DMS153 treated with DMSO at 0.1 percent for 48 hours (cell line): ENCODE data around the gene FOXM1.

ENCODE experiments used
- DNase-seq: peaks from one replicate; lab custom pipeline; 2025; ENCODE audit not compliant: unreplicated experiment; lab: John Stamatoyannopoulos, UW

The FOXM1 gene

DNA sequence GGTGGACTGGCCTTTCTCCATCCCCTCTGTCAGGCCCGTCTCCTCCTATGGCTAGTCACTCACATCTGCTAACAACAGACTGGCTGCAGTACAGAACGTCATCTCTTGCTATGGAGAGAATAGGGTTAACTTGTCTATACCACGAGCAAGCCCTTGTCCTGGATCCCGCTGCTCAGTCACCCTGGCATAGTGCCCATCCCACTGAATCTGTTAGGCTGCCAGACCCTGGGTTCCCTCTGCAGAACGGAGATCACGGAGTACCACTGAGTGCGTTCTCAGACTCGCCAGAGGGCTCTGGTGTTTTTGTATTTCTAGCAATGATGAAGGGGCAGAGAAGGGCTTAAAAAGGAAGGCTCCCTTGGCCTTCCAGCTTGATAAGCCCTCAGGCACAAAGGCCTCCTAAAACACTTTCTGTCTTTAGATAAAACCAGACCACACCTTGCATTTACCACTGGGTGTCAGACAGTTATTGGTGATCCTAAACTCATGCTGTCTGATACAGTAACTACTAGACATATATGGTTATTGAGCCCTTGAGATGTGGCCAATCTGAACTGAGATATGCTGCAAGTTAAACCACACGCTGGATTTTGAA lies 35.8 kb downstream of the FOXM1 start:
- no peak for DNase-seq

DNA sequence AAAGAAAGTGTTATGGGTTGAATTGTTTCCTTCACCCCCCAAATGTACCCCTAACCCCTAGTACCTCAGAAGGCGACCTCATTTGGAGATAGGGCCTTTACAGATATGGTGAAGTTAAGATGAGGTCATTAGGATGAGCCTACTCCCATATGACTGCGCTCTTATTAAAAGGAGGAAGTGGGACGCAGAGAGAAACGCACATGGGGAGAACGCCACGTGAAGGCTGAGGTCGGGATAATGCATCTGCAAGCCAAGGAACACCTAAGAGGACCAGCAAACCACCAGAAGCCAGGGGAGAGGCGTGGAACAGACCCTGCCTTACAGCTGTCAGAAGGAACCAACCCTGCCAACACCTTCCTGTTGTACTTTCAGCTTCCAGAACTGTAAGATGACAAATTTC lies 40.4 kb downstream of the FOXM1 start:
- no peak for DNase-seq

DNA sequence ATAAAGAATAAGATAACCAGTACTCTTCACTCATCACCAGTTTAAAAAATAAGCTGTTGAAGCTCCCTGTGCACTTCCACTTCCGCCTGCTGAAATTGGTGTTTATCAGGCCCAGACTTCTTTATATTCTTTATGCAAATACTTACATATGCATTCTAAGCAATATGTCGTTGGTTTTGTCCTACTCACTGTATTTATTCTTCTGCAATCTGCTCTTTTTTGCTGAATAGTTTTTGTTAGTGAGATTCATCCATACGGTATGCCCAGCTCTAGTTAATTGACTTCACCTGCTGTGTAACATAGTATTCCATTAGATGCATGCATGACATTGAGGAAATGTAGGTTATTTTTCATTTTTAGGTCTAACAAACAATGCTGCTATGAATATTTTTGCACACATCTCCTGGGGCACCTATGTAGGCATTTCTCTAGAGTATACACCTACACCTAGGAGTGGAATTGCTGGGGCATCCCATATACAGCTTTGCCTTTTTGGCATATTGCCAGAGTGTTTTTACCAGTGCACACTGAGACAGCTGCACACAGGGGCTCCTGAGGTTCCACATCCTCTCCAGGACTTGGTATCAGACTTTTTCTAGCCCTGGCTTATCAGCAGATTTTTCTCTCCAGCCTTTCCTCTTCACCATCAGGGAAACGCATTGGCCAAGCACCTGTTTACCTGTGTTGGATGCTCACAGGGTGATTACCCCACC lies 41.1 kb downstream of the FOXM1 start:
- DNase-seq, result no peak

DNA sequence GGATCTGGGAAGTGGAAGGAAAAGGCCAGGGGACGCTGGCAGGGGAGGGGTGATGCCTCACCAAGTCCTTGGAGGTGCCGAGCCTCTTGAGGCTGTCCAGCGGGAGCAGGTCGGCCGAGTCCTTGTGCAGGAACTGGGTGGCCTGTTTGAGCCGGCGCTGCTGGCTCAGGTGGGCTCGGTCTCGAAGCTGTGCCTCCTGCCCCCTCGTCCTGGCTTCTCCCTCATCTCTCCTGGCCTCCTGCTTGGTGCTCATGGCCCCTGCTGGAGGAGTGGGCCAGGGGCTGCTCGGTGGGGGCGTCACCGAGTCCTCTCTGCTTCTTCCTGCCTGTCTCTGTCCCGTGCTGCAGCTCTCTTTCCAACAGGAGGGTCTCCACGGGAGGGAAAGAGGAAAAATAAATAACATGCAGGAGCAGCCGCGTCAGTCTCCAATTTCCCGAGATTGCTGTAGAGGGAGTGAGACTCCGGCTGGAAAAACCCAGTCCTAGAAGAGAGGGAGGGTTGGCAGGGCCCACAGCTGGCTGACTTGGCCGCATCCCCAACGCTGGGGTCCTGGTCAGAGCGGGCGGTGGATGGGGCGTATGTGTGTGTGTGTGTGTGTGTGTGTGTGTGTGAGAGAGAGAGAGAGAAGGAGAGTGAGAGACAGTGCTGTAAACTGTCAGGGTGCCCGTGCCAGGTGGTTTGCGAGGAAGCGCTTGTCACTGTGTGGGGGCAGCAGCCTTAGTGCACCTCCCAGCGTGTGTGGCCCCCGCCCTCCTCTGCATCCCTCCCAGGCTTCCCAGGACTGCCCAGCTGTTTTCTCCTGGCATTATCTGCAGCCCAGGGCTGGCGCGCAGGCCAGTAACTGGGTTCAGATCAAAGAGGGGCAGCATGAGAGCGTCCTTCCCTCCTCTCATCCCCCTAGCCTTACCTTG lies 42.1 kb downstream of the FOXM1 start, which contains the start of gene NRIP2:
TSS of gene NRIP2 (minus strand) at position 455 of the 911 bp plus-strand sequence. CDS start at position 403, 52 bp downstream.
- no peak for DNase-seq

DNA sequence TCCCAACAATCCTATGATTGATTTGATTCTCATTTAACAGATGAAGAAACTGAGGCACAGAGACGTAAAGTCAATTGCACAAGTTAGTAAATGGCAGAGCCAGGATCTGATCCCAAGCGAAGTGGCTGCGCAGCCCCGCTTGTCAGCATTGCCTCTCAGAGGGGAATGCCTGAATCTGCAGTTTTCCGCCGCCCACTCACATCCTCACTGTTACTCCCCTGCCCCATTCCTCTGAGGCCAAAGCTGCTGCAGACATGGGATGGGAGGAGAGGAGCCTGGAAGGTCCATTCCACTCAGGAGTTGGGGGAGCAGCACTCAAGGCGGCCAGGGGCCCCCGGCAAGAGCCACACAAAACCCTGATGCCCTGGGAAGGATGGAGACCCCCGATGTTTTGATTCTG lies 43.2 kb downstream of the FOXM1 start:
- no peak for DNase-seq

DNA sequence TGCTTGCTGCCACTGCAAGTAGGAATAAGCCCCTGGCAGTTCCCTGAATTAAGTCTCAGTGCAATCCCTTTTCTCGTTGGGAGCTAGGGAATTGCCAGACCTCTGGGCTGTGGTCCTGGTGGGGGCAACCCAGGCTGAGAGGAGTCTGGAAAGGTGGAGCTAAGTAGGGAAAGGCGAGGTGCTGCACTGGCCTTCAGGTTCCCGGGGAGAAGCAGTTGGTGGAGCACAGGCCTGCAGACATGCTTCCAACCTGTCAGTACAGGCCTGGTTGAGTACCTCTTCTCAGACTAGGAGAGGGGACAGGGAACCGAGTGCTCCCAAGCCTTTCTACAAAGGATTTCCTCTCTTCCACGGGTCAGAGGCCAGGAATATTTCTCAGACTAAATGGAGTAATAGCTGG lies 43.6 kb downstream of the FOXM1 start:
- DNase-seq, result no peak

DNA sequence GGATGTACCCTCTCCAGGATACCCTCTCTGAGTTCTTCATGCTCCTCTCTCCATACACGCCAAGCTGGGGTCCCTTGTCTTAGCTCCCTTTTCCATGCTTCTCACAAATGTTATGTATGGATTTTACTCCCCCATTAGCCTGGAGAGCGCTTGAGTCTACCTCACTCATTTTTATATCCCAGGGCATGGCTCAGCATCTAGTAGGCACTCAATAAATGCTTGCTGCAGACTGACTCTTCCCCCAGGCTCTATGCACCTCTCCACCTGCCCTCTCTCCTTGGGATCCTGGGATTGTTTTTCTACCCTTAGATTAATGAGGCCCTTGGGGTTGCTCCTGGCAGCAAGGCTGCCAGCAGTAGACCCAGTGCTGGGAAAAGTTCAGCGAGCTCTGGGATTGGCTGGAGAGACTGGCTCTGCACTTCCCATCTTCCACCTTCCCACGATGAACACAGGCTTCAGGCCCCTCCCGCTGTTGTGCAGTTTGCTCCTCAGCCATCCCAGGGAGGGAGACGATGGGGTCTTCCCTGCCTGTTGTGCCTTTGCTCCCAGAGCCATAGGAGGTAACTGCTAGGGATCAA lies 44.3 kb downstream of the FOXM1 start:
- peak; percentile 21 for DNase-seq

DNA sequence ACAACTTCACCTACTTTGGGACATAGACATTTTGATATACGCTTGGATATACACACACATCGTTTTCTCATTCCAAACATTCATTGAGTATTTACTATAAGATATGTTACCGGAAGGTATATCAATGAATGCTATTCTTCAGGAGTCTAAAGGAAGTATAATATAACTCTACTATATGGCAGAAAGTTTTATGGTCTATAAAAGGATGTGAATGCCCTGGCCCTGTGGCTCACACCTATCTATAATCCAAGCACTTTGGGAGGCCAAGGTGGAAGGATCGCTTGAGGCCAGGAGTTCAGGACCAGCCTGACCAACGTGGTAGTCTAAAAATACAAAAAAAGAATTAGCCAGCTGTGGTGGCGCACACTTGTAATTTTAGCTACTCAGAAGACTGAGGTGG lies 47.7 kb downstream of the FOXM1 start:
- no peak for DNase-seq

DNA sequence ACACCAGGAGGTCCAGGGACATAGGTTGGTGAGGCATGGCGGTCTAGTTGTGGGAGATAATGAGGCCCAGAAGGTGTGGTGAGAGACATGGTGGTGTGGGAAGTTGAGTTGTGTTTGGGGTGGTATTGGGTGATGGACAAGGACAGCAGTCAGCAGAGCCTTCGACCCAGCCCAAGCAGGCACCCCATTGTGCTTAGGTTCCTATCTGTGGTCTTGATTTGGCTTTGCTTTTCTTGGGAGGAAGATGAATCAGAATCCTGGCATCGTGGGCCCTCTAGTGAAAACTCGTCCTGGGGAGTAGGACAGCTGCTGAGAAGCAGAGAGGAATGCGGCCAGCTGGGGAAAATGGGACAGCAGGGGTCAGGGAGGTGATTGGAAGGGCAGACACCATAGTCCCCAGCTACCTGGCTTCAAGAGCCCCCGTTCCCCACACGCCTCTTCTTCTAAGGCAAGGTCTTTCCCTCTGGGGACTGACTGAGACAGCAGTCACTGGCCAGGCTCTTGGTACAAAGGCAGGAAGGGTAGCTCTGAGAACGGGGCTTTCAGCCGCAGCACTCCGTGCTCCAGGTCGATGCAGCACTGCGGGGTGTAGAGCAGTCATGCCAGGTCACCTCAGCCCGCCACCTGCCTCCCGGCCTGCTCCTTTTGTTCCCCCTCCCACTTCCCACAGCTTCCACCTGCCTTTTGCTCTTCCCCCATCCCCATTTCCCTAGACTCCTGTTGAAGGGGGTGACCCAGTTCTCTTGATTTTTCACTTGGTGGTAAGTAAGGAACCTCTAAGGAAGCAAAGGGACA lies 50.1 kb downstream of the FOXM1 start:
- no peak for DNase-seq

DNA sequence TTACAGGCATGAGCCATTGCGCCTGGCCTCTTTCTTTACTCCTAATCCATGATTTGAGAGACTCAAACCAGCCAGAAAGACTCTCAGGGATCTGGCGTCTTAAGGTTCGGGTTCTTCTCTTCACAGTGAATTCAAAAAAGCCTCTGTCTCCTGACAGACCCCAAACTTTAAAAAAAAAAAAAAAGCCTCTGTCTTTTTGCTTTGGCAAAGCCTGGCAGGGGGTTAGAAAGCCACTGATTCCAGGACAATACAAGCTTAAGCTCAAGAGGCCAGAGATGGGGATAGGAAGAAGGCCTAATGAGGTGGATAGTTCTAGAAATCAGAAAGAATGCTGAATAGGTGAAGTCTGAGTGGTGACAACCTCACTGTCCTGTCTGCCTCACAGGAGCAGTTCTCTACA lies 50.9 kb downstream of the FOXM1 start:
- DNase-seq, result no peak

DNA sequence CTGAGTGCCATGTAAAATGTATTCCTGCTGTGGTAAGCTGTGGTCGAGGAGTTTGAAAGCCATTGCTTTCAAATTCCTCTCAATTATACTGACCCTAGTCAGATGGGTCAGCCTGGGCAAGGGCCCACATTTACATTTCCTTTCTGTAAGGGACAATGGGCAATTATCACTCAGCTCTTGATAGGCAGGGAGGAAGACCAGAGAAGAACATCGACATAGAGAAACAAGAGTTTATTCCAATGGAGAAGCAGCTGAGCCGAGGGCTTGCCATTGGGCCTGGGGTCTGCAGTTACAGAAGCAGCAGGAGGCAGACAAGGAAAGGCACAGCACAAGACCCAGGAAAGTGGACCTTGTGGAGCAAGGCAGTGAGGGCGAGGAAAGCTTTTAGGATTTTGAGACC lies 51.8 kb downstream of the FOXM1 start:
- DNase-seq, result no peak

DNA sequence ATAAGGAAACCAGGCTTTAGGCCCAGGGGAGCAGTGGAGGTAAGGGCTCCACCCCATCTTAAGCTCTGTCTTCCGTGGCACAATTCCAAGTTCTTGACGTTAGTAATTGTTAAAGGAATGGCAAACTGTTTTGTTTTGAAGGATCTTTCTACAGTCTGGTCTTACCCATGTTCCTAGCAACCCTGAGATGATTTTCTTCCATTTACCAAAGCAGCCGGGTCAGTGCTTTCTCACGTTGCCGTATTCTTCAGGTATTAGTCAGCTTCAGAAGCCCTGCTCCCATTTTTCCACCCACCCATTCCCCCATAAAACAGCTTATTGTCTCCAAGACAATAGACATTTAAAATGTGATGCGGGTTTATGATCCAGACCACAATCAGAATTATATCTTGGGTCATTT lies 52.4 kb downstream of the FOXM1 start:
- no peak for DNase-seq

DNA sequence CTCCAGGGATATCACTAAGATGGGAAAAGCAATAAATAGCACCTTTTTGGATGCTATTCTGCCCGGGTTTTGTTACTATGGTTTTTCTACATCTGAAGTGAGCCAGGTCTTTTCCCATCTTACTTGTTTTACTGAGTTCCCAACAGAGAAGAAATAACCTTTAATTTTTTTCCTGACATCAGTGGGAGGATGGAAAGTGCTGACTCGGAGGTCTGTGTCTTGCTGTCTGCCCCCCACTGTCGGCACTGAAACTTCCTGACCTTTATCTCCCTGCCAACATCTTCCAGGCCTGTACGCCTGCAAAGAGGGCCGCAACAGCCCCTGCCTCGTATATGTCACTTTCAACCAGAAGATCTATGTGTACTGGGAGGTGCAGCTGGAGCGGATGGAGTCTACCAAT lies 53.5 kb downstream of the FOXM1 start:
- no peak for DNase-seq

DNA sequence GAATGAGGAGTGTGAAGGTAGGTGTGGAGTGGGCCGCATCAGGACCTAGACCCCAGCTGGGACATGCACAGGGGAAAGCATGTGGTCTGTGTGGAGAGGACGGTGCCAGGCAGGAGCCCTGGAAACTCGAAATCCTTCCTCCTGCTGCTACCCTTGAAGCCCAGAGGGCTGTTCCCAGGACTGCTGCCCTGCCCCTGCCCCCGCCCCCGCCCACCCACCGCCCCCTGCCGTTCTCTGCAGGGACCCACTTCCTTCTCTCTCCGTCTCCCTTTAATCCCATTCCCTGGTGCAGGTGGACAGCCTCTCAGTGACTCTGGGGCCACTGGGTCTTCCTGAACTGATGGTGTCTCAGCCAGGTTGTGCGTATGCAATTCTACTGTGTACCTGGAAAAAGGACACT lies 56.5 kb downstream of the FOXM1 start:
- no peak for DNase-seq

DNA sequence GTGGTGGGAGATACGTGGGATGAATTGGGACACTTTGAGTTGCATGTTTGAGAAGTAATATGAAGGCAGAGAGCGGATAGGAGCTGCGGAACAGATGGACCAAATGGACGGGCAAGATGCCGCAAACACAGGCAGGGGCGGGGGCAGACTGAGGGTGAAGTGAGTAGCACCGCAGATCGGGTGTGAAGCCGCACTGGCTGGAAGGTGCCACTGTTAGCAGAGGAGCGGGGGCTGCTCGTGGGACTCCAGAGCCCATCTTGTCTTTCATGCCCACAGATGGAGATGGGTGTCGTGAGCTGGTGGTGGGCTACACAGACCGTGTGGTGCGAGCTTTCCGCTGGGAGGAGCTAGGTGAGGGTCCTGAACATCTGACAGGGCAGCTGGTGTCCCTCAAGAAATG lies 57.2 kb downstream of the FOXM1 start:
- DNase-seq, result no peak

DNA sequence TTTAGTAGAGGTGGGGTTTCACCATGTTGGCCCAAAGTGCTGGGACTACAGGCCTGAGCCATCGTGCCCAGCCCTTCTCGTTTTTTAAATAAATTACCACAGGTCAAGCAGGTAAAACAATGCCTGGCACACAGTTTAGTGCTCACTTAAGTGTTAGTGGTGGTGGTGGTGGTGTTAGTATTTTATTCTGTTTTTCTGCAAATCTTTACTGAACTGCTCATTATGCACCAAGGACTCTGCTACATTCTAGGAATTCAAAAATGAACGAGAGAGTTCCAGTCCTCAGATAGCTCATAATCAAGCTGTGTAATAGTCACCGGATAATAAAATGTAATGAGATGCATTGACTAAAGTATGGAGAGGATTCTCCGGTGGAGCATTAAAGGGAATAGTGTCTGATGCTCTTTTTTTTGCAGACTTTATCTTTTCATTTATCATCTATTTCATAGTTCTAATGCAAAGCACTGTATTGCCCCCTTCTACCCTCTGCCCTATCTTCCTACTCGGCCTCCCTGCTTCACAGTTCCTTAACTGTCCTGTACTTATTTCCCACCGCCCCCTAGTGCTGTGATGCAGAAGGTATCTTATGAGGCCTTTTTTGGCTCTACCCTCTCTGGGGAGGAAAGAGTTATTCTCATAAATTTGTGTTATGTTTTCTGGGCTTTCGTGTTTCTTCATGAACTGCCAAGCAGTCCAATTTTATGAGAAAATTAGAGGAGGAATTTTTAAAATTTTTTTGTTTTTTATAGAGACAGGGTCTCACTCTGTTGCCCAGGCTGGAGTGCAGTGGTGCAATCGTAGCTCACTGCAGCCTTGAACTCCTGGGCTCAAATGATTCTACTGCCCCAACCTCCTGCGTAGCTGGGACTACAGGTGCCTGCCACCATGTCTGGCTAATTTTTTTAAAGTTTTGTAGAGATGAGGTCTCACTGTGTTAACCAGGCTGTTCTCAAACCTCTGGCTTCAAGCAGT lies 63.5 kb downstream of the FOXM1 start:
- DNase-seq, result no peak

DNA sequence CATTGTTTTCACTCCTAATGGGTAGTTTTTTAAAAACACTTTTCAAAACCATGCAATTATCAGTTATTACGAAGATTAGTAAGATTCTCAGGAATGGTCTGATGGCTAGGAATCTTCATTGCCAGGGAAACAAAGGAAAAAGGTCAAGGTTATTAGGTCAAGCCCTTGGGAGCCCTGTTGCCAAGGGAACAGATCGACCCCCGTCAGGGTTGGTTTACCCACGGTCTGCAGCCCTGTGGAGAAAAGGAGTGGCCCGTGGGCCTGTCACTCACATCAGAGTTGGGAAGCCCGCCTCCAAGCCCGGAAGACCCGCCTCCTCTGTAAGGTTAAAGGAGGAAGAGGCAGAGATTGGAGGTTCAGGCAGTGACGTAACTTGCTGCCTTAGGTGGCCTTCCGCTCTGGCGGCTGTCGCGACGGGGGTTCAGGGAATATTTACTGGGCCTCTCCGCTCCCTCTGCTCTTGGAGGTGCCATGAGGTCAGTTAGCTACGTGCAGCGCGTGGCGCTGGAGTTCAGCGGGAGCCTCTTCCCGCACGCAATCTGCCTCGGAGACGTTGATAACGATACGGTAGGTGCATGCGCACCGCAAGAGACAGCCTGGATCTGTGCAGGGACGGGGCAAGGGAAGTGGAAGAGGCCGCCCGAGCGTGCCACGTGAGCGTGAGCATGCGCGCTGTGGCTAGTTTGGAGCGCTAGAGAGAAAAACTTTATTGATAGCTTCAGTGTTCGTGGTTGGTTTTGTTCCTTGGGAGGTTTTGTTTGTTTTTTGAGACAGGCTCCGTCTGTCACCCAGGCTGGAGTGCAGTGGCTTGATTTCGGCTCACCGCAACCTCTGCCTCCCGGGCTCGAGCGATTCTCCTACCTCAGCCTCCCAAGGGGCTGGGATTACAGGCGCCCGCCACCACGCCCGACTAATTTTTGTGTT lies 64.4 kb downstream of the FOXM1 start, which contains the start of gene ITFG2:
TSS of gene ITFG2 (plus strand) at position 379 of the 924 bp plus-strand sequence. CDS start at position 472, 93 bp downstream.
- peak; percentile 97 for DNase-seq

DNA sequence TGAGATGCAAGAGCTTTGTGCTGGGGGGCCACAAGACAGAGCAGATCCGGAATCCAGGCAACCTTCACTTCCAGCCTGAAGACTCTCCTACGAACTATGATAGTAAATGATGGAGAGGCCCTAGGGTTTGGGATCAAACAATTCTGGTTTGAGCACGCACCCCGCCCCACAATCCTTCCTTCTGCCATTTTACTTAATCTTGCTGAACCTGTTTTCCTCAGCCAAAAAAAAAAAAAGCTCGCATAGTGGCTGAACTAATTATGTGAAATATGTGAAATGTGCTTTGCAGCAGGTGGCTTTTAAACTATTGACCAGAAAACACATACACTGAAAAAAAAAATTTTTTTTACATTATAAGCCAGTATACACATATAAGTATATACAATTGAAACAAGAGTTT lies 65.2 kb downstream of the FOXM1 start:
- DNase-seq, result no peak
